Fibroblast of lung (primary cell): ENCODE measurements around the gene ATP10A.

Experiments
- EZH2 ChIP-seq: IDR thresholded peaks from 2 replicates; pipeline ENCODE4 v1.5.1; 2012; ENCODE audit warnings: low read length, control low read depth, mild to moderate bottlenecking; ENCODE audit errors: missing control alignments
- TF ChIP-seq, protein P1 (sequence below), 2 donors: IDR thresholded peaks in 1 of 2; conservative IDR thresholded peaks in 1 of 2; 1 replicate in 1 of 2; 2 replicates in 1 of 2; pipeline ENCODE4 v1.5.1; 2011 to 2012; ENCODE audit warnings: low read length in 2 of 2, control low read depth in 1 of 2, inconsistent platforms in 1 of 2, low read depth in 1 of 2, mild to moderate bottlenecking in 1 of 2

DNA sequence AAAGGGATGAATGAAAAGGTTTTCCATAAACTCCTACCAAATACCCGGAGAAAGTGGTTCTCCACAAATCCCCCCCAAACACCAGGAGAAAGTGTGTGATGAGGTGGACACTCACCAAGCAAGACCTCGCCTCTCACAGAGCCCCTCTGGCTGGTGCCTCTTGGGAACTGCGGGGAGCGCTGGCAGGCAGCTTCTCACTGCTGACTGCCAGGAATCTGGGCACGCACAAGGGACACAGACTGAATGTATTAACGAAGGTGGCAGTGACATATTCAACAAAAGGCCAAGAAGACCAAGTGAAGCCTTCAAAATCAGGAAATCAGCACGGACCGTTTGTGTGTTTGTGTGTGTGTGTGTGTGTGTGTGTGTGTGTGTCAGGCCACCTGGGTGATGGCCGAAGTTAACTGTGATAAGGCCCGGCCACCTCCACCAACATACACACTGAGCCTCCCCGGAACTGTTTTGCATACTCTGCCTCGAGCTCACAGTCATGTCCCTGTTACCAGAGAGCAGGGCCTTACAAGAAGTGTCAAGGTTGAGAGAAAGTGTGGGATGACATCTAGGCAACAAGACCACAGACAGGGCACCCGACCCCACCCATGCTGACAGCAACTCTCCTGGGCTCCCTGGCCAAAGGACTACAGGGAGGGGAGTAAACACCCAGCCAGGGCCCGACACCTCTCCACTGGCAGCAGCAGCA lies 18.0 kb downstream of the ATP10A start:
- TF ChIP-seq, protein P1, sequence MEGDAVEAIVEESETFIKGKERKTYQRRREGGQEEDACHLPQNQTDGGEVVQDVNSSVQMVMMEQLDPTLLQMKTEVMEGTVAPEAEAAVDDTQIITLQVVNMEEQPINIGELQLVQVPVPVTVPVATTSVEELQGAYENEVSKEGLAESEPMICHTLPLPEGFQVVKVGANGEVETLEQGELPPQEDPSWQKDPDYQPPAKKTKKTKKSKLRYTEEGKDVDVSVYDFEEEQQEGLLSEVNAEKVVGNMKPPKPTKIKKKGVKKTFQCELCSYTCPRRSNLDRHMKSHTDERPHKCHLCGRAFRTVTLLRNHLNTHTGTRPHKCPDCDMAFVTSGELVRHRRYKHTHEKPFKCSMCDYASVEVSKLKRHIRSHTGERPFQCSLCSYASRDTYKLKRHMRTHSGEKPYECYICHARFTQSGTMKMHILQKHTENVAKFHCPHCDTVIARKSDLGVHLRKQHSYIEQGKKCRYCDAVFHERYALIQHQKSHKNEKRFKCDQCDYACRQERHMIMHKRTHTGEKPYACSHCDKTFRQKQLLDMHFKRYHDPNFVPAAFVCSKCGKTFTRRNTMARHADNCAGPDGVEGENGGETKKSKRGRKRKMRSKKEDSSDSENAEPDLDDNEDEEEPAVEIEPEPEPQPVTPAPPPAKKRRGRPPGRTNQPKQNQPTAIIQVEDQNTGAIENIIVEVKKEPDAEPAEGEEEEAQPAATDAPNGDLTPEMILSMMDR (conservative IDR thresholded peaks at IDR 0.05 in 1 of 2, IDR thresholded peaks at IDR 0.05 in 1 of 2; ENCODE audit: low read depth in 1 of 2, low read length in 2 of 2): no peak
- TF ChIP-seq EZH2: no peak
